Middle frontal gyrus (tissue), 1 donor: ENCODE measurements around the gene CCNC.
"Not testable (repeated sequence)": the region's sequence is repeated elsewhere in the genome, so short reads cannot be mapped to it uniquely, and the experiment has no call there.

Source experiments
- DNase-seq: peaks from one replicate; pipeline ENCODE4 v3.0.0-alpha.2; 2015; ENCODE audit warnings: low spot score; ENCODE audit errors: extremely low spot score

Gene CCNC

DNA sequence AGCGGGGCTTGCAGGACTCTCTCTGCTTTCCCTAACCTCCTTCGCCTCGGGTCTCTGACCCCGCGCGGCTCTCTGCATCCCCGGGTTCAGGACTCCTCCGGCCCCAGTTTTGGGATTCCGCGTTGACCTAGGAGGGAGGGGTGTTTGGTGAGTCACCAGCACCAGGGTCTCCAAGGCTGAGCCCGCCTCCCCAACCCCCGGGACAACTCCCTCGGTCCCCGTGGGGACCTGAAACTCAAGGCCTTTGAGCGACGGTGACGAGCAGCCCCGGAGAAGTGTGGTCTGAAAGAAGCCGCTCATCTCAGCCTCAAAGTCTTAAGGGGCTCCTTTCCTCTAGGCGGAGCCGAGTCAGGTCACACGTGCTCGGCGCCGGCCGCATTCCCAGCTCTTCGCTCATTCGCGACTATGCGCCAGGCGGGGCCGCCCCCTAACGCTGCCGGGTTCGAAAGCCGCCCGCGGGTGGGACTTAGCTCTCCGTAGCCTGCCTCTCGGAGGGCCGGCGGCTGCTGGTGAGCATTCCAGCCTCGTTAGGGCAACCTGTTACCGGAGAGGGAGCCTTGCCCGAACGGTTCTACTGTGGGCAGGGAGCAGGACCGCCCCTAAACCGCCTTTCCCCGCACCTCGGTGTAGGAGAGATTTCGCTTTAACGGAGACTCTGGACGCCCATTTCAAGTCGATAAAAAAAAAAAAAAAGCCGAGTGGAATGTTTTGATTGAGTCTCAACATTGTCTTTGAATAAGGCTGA is 35.1 kb upstream of the CCNC start:
- no peak for DNase-seq

DNA sequence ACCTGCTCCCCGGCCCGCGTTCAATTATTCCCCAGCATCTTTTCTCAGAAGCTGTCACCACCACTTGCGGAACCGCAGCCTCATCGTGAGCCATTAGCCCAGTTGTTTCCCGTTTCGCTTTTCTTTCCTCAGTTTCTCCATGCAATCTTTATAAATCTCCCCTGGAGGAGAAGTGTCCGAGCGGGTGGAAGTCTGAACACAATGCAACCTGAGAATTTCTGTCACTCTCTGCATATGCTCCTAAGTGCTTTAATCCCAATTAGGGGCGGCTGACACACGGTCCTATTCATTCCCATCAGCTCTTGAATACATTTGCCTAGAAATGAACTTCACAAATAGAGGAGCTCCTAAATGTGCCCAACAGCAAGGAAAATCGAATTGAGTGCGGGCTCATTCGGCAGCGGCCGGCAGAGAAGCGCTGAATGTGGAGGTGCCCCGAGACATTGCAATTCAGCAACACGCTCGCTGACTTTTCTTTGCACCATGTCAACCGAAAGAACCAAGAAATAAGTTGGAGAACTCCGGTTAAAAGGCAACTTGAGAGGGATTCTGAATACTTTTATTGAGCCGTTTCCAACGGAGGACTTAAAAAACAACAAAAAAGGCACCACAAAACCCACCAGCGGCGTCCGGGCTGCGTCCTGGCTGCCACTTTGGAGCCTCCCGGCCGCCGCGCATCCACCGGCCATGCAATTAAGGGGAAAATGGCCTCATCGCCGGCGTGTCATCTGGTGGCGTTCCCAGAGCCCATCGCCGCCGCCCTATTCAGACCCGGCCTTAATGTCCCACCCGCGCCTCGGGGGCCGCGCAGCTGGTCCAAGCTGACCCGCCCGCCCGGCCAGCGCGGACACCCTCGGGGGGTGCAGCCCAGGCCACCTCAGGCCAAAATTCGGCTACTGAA is 34.3 kb upstream of the CCNC start:
- DNase-seq: no peak

DNA sequence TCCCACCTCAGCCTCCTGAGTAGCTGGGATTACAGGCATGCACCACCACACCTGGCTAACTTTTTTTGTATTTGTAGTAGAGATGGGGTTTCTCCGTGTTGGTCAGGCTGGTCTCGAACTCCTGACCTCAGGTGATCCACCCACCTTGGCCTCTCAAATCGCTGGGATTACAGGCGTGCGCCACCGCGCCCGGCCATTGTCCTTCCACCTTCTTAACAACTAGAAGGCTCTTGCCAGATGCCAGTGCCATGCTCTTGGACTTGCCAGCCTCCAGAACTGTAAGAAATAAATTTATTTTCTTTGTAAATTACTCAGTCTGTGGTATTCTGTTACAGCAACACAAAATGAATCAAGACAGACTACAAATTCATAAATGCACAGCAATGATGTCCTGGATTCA is 26.2 kb upstream of the CCNC start:
- not testable (repeated sequence) for DNase-seq

DNA sequence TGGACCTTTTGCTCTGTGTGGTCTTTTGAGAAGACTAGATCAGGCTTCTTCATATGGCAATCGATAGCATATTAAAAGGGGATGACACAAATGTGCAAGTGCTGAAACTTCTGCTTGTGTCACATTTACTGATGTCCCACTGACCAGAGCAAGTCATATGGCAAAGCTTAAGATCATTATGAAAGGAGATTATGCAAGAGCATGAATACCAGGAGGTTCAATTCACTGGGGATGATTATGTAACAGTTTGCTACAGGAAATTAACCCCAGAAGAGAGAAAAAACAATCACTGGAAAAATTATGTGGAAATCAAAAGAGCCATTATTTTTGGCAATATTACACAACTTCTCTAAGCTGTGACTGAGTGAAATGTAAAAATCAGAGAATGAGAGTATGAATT is 24.4 kb upstream of the CCNC start:
- no peak for DNase-seq

GRCh38 chr6:99591673-99592364 is 23.4 kb upstream of the CCNC start:
- DNase-seq: no peak

- no peak for DNase-seq
Measured at GRCh38 chr6:99590728-99591672, 22.5 kb upstream of the CCNC start.

DNA sequence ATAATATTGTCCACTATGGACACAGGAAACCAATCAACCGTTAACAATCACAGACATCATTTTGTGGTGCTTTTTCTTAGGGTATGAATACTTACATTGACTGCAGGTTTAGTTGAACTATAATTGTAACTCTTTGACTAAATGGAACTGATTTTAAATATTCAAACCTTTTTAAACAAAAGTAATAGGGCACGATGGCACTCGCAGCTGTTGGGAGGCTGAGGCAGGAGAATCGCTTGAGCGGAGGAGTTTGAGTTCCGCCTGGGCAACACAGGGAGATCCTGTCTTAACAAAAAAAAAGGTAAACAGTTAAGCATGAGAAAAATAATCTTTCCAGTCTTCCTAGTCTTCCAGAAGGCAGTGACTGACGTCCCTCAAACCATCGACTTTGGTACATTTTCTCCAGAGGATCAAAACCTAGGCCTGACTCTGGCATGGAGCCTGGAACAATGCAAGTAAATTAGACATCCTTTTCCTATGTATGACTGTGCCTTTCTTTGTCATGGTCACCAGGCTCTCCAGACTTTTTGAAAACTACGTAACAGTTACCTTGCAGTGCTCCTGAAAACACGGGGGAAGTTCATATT is 21.5 kb upstream of the CCNC start:
- DNase-seq: no peak

DNA sequence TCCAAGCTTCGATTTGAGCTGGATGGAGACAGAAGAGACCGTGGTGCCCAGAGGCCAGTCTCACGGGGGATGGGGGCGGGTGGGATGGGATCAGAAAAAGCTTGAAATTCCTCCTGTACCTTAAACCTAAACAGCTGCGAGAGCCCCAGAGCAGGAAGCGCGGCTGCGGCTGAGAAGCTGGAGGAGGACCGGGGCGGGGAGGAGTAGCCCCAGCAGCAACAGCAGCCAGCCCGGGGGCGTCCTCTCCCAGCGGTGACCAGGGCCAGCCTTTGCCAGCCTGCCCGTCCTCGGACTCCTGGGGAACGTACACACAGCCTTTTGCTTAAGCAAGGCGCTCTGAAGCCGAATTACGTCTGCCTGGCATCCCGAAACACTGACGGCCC is 20.8 kb upstream of the CCNC start:
- no peak for DNase-seq

GRCh38 chr6:99588618-99589289 is 20.3 kb upstream of the CCNC start:
- DNase-seq: no peak

DNA sequence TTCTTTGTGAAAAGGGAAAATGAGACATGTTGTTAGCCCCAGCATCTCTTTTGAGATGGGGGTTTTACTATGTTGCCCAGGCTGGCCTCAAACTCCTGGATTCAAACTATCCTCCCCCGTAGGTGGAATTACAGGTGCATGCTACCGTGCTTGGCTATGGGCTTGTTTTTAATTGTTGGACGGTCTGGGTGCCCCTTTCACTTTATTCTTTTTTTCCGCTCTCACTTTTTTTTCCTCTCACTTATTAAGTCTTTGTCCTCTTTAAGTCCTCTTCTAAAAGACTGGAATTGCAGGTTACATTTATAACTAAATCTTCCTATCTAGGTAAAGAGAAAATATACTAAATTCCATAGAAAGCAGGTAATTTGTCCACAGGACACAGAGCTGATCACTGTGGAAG is 19.3 kb upstream of the CCNC start:
- no peak for DNase-seq

DNA sequence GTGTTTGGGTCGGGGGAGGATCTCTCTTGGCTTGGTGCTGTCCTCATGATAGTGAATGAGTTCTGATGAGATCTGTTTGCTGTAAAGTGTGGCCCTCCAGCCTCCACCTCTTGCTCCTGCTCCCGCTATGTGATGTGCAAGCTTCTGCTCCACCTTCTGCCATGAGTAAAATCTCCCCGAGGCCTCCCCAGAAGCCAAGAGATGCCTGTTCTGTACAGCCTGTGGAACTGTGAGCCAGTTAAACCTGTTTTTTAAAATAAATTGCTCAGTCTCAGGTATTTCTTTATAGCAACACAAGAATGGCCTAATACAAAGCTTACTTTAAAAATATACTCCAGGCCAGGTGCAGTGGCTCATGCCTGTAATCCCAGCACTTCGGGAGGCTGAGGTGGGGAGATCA is 11.3 kb upstream of the CCNC start:
- no peak for DNase-seq

- DNase-seq: no peak
Measured at GRCh38 chr6:99575544-99576227, 7.2 kb upstream of the CCNC start.

DNA sequence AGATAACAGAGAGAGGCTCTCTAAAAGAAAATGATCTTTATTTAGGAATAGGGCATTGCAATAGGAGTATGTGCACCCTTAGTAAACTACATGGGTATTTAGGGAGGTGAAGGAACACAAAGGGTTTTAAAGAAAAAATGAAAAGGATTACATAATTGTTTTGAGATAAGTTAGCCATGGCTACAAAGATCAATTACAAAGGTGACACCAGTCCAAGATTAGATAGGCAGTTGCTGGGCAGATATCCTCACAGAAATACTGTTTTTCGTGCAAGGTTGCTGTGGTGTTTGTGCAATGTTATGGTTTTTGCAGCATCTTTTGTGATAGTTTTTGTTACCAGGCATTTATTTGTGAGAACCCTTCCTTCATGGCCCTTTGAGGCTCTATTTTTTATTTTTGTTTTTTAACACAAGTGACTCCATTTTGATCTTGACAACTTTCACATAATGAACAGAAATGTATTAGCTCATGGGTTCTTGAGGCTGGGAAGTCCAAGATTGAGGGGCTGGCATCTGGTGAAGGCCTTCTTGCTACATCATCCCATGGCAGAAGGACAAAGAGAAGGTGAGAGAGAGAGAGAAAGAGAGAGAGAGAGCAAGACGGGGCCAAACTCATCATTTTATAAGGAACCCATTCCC is 5.6 kb upstream of the CCNC start:
- no peak for DNase-seq

- no peak for DNase-seq
Measured at GRCh38 chr6:99563056-99563723, 5.3 kb downstream of the CCNC start.

GRCh38 chr6:99560668-99561067 is 7.8 kb downstream of the CCNC start:
- no peak for DNase-seq

DNA sequence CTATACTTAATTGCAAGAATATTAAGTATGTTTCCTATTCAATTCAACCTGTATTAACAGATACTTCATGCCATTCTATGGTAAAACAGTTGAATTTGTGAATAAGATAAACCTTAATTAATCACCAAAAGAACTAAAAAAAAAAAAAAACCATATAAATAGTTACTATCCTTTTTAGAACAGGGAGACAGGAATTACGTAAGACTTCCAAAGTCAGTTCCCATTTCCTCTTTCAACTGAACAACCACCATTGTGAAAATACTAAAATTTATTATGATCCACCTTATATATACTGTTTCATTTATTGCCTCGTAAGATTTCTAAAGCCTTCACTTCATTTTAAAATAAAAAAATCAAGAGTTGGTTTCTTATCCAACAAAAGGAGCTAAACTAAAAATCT is 9.4 kb downstream of the CCNC start:
- no peak for DNase-seq

DNA sequence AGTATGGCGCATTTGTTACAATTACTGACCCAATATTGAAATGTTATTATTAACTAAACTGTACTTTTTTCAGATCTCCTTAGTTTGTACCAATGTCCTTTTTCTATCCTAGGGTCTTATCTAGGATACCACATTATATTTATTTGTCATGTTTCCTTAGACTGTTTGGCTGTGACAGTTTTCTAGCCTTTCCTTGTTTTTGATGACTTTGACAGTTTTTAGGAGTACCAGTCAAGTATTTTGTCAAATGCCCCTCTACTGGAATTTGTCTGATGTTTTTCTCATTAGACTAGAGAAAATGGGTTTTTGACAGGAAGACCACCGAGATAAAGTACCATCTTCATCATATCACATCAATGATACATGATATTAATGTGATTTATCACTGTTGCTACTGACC is 14.6 kb downstream of the CCNC start:
- DNase-seq: no peak

DNA sequence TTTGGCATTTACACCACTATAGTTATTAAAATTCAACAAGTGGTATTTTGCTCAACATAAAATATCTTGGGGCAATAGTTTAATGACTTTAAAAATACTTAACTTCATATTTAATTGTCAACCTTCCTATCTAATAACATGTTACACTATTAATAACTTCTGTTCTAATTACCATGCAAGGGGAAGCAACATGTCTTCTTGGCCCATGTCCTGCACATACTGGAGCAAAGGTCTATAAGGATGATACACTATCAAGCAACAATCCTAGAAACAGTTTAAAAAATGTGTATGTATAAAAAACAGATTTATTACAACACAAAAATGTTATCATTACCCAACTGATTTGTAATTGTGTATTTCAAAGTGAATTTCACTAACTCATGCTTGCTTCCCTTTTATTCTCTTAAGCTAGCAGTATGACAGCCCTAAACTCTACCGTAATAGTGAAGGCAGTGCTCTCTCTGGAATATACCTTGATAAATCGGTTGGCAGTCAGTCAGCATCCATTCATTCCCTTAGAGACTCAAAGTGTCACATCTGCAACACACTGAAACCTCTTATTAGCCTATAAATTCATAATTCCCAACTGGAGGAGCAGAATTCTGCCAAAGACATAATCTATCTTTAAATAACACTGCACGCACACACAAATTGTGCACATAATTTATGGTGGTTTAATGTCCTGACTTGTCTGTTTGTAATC is 18.3 kb downstream of the CCNC start:
- DNase-seq: no peak
